Measurements from ENCODE around the gene PDILT.
A peak's percentile ranks its signal among the peaks of the same experiment; 100 is the strongest.

PDILT gene

DNA sequence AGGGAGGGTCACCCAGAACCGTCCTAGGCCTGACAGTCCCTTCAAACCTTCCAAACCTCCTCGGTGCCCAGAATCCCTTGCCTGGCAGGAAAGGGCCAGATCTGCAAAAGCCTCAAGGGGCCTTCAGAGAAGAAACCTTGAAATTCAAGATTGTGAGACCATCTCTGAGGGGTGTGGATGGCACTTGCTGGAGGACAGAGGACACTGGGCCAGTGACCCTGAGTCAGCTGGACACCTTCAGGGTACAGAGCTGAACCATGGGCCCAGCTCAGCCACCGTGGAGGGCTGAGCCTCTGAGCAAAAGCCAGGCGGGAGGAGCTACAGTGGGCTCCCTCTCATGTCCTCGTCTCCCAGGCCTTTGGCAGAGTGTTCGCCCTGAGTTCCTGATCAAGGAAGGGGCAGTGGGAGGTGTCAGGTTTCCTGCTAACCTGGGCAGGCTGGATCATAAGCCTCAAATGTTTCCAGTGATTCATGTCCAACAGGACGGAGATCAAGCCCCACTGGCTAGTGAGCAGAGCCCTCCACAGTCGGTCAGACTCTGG lies 3.0 kb downstream of the PDILT start:
- no peak for DNase-seq (ENCODE audit: low read depth)

DNA sequence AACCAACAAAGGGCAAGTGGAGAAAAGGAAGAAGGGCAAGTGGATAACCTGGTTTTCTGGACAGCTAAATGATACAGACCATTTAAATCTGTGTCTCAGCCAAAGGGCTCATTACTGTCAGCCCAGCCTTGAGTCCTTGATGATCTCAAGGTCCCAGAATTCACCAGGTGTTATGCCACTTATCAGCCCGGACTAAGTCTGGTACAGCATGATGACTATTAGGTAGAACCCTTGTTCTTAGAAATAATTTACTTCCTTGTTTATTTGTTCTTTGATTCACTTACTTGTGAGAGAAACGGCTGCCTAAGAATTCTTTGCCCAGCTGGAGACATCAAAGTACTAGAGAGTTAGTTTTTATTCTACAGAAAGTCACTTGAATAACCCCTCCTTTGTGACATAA lies 3.5 kb downstream of the PDILT start:
- no peak for DNase-seq (ENCODE audit: low read depth)

DNA sequence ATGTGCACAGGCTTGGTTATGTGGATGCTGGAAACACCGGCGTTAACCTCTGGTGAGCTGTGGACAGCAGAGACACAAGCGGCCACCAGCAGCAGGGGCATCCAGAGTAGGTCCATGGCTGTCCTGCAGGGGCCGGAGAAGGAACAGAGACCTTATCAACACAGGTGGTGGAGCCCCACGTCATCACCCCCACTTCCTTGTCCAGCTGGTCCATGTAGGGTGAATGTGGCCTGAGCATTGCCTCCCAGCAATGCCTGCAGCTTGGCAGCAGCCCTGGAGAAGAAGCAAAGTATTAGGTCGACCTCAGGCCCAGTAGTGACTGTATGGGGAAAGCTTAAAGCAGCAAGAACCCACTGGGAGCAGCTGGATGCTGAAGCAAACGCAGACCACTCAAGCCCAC lies 5.4 kb downstream of the PDILT start:
- DNase-seq (ENCODE audit: low read depth), result no peak

DNA sequence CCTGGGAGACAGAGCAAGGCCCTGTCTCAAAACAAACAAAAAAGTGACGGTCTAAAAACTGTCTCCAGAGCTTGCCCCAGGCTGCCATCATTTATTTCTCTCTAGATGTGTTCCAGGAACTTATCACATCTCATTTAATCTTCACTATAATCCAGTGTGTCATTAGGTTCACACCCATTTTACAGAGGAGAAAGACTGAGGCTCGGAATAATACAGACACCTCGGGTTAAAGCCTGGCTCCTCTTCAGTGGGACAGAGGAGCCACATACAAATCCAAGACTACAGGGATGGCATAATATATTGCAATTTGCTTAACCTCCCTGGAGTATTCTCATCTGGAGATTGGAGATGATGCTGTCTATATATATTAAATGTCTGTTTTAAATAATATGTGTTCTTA lies 5.9 kb downstream of the PDILT start:
- DNase-seq (ENCODE audit: low read depth), result no peak

DNA sequence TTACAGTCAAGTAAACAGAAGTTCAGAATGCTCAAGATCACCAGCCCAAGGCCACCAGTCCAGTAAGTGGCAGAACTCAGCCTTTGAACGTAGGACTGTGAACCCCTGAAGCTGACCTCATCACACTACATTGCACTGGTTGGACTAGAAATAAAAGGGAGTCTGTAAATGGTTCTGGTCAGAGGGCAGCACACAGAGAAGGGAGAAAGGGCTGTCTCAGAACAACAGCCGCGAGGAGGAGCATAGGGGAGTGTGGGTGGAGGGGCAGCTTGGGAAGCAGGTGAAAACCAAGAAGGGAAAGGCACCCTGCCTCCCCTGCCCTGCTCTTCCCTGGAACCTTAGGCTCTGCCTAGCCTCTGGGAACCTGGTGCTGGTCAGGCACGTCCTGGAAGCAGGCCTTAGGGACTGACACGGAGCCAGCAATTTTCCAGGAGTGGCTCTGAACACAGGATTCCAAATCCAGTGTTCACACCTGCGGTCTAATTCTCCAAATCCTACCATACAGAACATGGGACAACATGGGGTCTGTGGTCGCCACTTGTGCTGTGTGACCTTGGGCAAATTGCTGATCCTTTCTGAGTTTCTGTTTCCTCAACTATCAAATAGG lies 7.0 kb downstream of the PDILT start:
- no peak for DNase-seq (ENCODE audit: low read depth)

DNA sequence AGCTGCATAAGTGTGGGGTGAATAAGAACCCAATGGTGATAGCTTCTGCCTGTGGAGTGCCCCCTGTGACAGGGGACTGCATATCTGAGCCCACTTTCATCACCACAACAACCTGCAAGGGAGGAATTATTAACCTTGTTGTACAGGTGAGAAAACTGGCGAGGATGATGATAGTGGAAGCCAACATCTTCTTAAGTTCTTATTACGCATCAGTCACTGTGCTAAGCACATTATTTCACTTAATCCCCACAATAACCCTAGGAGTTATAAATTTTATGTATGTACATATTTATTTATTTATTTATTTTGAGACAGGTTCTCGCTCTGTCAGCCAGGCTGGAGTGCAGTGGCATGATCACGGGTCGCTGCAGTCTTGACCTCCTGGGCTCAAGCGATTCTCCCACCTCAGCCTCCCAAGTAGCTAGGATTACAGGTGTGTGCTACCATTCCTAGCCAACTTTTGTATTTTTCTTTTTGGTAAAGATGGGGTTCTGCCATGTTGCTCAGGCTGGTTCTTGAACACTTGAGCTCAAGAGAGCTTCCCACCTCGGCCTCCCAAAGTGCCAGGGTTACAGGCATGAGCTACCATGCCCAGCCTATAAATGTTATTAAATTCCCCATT lies 7.6 kb downstream of the PDILT start:
- no peak for DNase-seq (ENCODE audit: low read depth)

DNA sequence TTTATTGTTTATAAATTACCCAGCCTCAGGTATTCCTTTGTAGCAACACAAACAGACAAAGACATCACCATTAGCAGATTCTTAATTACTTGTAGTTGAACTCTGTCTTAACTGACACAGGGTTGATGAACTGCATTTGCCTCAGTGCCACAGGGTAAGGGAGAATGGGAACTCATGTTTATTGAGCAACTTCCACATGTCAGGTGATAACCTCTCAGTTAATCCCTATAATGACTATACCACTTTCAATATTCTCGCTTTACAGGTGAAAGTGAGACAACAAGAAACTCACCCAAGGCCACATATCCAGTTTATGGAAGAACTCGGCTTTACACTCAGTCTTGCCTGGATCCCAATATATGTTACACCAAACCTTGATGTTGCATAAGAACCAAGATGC lies 8.6 kb downstream of the PDILT start:
- DNase-seq (ENCODE audit: low read depth), result no peak

DNA sequence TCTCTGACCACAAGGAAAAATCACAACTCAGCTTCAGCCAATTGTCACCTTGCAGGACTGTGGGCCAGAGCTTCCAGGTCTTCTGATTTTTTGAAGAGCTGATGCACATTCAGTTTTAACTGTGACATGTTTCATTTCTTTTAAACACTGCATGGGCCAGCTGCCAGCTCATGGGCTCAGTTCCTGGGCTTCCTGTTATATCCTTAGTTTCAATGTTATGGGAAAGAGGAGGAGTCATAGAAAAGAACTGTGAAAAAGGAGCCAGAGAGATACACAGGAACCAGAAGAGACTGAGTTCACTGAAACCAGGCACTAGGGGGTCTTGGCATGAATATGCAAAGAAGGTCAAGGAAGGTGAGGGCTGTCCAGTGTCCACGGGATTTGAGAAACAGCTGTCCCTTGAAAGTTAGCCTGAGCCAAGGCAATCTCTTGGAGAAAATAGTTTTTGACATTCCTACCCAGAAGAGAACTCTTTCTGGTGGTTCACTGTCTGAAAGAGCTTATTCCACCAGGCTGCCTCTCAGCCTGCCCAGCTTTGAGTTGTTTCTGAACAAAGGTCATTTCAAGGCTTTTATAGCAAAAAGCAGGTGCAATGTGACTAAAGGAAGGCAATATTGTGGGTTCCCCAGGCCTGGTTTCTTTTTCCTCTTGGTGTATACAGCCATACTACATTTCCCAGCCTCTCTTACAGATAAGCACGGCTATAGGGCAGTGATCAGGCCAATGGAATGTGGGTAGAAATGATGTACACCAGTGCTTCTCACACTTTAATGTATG lies 10.5 kb downstream of the PDILT start:
- DNase-seq (ENCODE audit: low read depth), result no peak

DNA sequence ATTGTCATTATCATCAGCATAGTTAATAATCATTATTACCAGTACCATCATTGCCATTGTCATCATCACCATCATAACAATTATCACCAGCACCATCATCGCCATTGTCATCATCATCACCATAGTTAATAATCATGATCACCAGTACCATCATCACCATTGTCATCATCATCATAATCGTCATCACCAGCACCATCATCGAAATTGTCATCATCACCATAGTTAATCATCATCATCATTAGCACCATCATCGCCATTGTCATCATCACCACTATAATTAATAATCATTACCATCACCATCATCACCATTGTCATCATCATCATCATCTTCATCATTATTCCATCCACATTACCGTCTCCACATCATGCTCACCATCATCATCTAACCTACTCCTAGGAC lies 13.5 kb downstream of the PDILT start:
- no peak for DNase-seq (ENCODE audit: low read depth)

DNA sequence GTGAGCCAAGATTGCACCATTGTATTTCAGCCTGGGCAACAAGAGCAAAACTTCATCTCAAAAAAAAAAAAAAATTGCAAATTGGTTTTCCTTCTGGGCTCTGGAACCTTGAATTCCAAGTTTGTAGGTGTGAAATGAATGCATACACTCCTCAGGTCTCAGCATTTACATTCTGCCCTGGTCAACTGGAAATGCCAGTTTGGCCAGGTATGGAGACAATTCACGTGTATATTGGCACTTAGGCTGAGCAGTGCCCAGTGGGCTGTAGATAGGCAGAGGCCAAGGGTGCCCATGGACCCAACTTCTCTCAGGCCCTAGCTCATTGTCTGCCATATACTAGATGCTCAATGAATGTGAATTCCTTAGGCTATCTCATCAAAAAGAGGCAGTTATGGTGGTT lies 15.7 kb downstream of the PDILT start:
- no peak for DNase-seq (ENCODE audit: low read depth)

DNA sequence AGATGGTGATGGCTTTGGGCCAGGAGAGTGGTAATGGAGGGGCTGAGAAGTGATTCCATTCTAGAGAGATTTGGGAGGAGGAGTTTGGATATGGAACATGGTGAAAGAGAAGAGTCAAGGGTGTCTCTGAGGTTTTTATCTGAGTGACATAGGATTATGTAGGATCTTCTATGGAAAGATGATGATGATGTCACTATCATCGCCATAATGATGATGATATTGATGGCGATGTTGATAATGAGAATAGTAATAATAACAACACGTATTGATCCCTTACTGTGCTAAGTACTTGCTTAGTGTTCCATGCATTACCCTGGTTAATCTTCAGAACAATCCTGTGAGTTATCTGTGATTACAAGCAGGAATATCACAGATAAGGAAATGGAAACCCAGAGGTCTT lies 16.6 kb downstream of the PDILT start:
- DNase-seq (ENCODE audit: low read depth), result no peak

DNA sequence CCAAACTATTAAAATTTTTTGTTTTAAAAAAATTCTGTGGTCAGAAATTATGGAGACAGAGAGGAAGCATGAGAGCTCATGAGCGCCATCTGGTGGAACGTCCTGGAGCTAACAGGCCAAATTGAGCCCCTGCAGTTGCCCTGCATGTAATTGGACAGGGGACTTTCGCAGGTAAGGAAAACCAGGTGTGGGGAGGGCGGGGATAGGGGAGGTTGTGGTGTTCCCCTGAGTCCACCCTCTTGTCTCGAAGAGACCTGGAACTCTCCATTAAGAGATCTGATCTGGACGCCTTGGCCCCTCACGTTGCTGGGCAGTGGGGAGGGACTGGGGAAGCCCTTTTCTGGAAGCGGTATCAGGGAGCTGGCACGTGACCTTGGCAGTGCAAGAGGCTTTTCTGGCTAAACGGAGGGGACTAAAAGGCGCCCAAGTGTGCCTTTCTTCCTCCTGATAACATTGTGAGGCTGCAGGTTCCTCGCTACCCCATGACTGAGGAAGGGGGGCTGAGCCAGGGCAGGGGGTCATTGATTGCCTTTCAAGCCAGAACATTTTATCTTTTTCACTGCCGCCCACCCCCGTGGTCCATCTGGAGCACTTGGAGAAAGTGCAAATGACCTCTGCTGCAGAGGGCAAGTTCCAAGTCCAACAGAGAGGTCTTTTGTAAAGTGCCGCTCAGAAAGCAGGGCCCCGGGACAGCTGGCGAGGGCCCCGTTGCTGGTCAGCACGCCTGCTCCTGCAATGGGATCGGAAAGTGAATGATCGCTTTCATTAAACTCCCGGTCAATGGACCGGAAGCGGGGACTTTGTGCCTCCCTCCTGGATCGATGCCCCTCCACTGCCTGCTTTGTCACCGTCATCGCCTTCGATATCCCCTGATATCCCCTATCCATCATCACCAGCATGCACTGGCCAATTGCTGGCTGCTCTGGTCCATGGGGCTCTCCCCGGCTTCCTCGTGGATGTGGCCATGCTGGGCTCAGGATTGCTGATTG lies 18.4 kb downstream of the PDILT start:
- DNase-seq (ENCODE audit: low read depth), result peak; percentile 15

DNA sequence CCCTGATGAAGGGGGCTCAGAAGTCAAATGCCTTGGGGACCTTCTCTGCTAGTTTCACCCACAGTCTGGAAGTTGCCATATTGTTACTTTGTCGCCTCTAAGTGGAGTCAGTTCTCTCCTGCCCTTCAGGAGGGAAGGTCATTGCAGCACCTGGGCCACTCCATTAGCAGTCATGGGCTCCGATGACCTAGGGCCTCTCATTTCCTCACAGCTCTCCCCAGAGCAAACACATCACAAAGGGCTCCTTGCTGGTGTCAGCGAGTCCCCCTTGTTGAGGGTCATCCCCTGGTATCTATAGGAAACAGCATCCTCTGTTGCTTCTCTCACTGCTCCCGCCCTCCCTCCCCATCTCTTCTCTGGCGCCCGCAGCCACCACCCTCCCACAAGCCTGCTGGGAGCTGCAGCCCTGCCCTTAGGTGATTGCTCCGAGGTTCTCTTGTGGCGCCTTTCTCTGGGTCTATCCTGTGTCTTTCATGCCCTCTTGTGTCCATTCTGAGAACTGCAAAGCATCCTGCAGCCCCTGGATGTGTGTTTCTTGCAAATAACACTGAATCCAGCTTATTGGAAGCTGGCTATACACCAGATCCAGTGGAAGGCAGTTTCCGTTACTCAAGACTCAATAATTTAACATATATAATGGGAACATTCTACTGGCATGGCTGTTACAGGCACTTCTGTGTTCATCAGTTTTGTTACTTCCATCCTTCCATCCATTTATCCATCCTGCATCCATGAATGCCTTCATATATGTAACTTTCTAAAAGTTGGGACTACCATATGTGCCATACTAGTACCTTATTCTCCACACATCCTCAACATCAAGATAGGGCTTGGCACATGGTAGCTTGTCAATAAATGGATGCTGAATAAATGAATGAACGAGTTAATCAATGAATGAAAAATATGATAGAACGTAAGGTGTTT lies 21.2 kb downstream of the PDILT start:
- DNase-seq (ENCODE audit: low read depth), result peak; percentile 10

DNA sequence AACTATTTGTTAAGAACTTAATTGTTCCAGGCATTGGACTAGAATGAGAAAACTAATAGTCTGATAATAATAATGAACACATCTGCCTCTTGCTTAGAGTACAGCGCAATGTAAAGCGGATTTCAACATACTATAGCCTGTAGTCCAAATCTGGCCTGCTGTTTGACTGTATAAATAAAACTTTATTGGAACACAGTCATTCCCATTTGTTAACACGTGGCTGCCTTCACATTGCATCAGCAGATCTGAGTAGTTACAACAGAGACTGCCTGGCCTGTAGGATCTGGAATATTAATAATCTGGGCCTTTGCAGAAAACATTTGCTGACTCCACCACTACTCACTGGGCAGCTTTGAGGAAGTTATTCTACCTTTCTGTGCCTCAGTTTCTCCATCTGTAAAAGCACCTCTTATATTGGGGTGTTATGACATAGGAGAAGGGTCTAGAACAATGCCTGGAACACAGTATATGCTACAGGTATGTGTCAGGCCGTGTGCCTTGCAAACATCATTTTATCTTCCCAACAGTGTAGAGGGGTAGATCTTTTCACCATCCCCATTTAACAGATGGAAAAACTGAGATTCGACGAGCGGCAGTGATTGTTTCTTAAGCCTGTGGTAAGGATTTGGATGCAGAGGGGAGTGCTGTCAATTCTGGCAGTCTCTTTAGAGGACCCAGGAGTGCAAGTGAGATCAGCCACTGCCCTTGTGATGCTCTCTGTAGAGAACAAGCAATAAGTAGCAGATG lies 22.2 kb downstream of the PDILT start:
- no peak for DNase-seq (ENCODE audit: low read depth)

DNA sequence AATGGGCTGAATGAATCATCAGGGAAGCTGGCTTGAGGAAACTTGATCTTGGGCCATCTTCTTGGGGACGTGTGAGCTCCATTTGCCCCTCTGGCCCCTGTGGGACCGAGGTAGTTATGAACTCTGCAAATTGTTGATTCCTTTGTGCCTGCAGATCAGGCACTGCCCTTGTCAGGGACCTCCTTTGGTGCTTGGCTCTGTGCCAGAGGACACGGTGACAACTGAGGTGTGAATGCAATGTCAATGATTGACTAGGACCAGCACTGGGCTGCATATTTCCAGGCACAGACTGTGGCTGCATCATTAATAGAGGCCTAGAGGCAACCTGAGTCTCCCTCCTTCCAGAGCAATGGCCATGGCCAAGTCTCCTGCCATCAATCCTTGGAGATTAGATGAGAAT lies 23.8 kb downstream of the PDILT start:
- no peak for DNase-seq (ENCODE audit: low read depth)

DNA sequence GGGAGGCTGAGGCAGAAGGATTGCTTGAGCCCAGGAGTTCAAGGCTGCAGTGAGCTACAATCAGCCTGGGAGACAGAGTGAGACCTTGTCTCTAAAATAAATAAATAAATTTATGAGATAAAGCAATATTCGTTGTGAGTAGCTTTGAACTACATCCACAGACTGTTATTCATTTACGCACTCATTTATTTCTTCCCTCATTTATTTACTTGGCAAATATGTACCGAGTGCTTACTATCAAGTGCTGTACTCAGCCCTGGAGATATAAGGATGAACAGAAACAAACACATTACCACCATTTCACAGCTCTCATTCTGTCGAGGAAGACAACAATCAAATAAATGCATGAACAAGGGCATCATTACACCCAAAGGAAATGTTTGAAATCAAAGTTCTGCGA lies 27.4 kb downstream of the PDILT start:
- no peak for DNase-seq (ENCODE audit: low read depth)

DNA sequence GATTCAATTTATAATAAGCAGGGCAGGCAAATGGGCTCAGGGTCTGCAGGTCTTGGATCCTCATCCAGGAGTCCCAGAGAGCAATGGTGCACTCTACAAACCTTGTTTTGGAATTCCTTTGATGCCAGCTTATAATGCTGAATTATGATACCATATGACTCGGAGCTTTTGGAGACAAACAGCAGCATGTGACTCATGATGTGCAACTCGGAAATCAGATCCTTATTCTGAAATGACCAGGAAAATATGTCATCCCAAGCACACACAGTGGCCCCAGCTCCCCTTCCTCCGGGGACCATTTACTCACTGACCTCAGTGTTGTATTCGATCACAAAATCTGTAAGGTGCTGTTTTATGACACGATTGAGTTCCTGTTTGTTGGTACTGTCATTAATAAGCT lies 31.8 kb downstream of the PDILT start:
- DNase-seq (ENCODE audit: low read depth), result no peak

DNA sequence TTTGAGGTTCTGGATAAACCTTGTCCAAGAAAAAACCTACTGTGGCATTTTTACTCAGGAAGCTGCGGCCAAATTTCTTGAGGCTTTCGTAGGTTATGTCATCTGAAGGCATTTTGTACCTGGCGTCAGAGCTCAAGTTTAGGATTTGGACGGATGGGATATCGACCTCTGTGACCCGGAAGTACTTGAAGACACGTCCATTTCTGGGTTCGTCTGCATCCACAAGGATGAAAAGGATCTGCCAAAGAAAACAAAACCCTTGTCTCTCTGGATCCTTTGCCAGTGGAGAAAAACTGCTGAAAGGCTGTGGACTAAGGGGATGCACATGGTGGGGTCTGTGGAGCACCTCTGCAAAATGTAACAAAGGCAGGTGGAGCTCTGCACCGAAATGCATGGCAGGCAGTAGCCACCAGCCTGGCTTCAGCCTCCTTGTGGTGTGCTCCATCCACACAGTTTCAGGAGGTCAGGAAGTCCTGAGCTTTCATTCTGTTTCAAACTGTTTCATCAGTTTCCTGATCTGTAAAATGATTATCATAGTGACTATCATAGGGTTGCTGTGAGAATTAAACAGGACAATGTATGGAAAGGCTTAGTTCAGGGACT lies 35.0 kb downstream of the PDILT start:
- no peak for DNase-seq (ENCODE audit: low read depth)

DNA sequence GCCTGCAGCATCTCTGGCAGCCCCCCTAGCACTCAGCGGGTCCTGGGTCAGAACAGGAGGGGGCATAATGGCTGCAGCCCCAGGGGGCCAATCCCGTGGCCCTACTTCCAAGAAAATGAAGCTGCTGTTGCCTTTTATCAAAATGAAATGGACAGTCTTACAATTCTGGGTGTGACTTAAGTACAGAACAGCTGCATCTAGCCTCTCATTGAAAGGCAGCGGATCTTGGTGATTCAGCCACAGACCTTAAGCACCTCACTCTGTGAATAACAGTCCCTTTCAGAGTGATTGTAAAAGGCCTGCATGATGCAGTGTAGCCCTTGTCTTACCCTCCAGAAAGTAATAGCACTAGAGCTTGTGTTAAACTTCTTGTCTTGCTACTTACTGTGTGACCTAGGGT lies 40.5 kb downstream of the PDILT start:
- DNase-seq (ENCODE audit: low read depth), result no peak

DNA sequence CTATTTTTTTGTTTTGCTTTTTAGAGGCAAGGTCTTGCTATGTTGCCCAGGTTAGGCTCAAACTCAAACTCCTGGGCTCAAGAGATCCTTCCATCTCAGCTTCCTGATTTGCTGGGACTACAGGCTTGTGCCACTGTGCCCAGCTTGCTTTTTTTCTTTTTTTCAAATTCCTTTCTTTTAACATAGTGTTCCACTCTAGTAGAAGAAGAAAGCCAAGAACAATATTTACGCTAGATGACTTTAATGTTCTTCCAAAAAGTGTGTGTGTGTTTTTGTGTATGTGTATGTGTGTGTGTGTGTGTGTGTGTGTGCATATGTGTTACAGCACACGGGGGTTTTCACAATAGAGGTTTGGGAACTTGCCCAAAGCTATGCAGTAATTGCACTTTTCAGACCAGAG lies 41.3 kb downstream of the PDILT start:
- DNase-seq (ENCODE audit: low read depth), result no peak

Data from T follicular helper cell (primary cell).